GM19025 (cell line): Measurements from ENCODE around the gene VRK2.
"Not testable (repeated sequence)": the region's sequence is repeated elsewhere in the genome, so short reads cannot be mapped to it uniquely, and the experiment has no call there.

Source experiments
- ATAC-seq: cut with Tn5 transposase; IDR thresholded peaks from one replicate; pipeline ENCODE4 v1.9.1; 2021; ENCODE audit warnings: mild to moderate bottlenecking, low read depth, moderate library complexity; ENCODE audit not compliant: unreplicated experiment

VRK2 gene

DNA sequence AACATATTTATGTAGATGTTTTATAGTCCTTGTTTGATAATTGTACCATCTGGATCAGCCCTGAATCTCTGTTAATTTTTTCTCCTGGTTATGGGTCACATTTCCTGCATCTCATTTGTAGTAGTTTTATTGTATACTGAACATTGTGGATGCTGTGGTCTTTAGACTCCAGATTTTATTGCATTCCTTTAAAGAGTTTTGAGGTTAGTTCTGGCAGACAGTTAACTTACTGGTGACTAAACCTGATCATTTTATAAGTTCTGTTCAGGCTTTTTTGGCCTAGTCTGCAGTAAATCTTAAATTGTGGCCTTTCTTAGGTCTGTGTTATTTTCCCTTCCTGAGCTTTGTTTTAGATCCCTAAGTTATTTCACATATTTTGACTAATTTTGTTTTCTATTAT is 110.2 kb downstream of the VRK2 start:
- ATAC-seq = no peak

DNA sequence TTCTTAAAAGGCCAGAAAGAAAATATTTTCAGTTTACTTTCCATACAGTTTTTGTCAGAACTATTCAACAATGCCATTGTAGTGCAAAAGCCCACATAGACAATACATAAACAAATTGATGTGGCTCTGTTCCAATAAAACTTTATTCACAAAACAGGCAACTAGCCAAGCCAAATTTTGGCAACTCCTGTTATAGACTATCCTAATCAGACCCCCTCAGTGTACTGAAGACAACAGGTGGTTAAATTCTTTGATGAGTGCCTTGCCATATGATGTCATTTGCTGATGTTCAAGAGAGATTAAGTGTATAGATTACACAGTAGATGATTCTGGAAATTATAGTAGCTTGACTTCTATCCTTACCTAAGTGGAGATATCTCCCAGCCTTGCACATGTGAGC is 111.1 kb downstream of the VRK2 start:
- no peak for ATAC-seq

DNA sequence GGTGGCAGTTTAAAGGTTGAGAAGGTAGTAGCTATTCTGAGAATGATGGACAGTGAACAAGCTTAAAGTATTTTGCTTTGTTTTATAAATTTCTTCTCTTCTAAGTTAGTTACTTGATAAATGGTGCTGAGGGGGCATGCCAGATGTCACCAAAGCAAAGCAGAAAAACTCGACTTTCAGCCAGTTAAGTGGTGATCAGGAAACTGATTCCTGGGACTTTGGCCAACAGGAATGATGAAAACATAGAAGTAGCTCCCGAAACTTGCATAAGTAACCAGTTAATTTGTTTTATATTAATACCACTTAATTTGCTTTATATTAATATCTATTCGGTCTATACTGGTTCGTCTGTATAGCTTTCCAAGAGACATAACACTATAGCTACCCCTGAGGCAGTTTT is 111.9 kb downstream of the VRK2 start:
- no peak for ATAC-seq

DNA sequence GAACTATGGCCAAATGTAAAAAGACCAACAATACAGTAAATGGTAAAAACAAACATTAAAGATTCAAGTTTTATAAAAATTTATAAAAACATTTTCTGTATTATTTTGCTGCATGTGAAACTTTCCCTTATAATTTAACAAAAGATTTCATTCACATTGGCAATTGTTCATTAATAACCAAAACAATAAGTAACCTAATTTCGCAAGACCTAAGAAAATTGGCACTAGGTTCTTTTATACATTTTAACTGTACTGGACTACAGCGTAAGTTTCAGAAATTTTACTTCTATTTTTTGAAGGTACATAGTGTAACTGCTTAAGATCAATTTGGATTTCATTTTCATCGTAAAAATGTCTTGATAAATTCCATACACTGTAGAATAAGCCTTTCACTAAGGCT is 117.3 kb downstream of the VRK2 start:
- ATAC-seq = no peak

DNA sequence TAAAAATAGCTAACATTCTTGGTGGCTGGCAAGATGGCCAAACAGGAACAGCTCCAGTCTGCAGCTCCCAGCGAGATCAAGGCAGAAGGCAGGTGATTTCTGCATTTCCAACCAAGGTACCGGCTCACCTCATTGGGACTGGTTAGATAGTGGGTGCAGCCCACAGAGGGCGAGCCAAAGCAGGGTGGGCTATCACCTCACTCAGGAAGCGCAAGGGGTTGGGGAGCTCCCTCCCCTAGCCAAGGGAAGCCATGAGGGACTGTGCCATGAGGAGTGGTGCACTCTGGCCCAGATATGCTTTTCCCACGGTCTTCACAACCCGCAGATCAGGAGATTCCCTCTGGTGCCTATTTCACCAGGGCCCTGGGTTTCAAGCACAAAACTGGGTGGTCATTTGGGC is 121.5 kb downstream of the VRK2 start:
- not testable (repeated sequence) for ATAC-seq

DNA sequence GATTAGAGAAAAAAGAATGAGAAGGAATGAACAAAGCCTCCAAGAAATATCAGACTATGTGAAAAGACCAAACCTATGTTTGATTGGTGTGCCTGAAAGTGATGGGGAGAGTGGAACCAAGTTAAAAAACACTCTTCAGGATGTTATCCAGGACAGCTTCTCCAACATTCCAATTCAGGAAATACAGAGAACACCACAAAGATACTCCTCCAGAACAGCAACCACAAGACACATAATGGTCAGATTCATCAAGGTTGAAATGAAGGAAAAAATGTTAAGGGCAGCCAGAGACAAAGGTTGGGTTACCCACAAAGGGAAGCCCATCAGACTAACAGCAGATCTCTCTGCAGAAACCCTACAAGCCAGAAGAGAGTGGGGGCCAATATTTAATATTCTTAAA is 123.2 kb downstream of the VRK2 start:
- ATAC-seq = not testable (repeated sequence)

DNA sequence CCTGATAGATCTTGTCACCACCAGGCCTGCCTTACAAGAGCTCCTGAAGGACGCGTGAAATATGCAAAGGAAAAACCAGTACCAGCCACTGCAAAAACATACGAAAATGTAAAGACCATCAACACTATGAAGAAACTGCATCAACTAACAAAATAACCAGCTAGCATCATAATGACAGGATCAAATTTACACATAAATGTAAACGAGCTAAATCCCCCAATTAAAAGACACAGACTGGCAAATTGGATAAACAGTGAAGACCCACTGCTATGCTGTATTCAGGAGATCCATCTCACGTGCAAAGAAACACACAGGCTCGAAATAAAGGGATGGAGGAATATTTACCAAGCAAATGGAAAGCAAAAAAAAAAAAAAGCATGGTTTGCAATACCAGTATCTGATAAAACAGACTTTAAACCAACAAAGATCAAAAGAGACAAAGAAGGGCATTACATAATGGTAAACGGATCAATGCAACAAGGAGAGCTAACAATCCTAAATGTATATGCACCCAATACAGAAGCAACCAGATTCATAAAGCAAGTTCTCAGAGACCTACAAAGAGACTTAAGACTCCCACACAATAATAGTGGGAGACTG is 123.8 kb downstream of the VRK2 start:
- not testable (repeated sequence) for ATAC-seq

DNA sequence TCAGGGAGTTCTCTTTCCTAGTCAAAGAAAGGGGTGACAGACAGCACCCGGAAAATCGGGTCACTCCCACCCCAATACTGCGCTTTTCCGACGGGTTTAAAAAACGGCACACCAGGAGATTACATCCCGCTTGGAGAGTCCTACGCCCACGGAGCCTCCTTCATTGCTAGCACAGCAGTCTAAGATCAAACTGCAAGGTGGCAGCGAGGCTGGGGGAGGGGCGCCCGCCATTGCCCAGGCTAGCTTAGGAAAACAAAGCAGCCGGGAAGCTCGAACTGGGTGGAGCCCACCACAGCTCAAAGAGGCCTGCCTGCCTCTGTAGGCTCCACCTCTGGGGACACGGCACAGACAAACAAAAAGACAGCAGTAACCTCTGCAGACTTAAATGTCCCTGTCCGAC is 125.2 kb downstream of the VRK2 start:
- ATAC-seq = not testable (repeated sequence)

DNA sequence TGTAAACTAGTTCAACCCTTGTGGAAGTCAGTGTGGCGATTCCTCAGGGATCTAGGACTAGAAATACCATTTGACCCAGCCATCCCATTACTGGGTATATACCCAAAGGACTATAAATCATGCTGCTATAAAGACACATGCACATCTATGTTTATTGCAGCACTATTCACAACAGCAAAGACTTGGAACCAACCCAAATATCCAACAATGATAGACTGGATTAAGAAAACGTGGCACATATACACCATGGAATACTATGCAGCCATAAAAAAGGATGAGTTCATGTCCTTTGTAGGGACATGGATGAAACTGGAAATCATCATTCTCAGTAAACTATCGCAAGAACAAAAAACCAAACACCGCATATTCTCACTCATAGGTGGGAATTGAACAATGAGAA is 130.6 kb downstream of the VRK2 start:
- ATAC-seq = not testable (repeated sequence)

DNA sequence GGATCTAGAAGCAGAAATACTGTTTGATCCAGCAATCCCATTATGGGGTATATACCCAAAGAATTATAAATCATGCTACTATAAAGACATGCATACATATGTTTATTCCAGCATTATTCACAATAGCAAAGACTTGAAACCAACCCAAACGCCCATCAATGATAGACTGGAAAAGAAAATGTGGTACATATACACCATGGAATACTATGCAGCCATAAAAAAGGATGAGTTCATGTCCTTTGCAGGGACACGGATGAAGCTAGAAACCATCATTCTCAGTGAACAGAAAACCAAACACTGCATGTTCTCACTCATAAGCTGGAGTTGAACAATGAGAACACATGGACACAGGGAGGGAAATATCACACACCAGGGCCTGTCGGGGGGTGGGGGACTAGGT is 133.6 kb downstream of the VRK2 start:
- ATAC-seq = not testable (repeated sequence)

DNA sequence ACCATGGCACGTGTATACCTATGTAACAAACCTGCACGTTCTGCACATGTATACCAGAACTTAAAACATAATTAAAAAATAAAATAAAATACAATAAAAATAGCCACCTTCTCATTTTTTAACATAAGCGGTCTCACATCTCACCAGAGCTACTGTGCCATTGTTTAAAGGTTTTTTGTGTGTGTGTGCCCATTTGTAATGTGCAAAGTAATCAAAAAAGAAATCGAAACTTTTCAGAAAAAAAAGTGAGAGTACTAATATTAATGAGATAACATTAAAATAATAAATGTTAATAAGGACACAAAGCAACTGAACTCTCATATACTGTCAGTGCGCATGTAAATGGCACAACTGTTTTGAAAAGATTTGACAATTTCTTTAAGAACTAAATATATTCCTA is 134.0 kb downstream of the VRK2 start:
- no peak for ATAC-seq

DNA sequence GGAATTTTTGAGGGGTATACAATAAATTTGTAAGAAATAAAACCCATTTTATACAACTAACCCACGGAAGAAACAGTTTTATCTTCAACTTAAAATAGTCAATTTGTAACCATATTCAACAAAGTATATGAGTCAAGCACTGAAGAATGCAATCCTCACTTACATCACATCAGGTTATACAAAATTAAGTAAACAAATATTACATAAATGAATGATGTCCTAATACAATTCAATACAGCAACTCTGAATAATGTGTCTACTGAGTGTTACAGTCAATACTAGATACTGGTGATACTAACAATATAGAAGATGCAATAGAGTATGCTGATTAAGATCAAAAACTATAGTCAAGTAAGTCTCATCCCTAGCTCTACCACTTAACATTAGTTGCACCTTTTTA is 135.9 kb downstream of the VRK2 start:
- no peak for ATAC-seq

DNA sequence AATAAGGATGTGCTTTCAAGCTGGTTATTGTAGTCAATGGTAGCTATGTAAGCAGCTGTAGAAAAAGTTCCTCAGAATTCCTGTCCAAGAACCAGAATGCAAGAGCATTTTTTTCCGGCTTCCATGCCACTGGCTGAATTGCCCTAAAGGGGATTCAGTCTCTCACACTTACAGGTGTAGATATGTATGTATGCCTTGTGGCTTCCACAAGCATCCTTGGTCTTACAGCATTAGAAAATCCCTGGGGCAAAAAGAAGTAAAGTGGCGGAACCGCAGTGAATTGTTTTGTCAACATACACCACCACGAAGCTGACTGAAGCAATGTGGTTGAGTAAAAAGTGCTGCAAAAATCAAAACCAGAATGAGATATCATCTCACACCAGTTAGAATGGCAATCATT is 139.9 kb downstream of the VRK2 start:
- no peak for ATAC-seq

DNA sequence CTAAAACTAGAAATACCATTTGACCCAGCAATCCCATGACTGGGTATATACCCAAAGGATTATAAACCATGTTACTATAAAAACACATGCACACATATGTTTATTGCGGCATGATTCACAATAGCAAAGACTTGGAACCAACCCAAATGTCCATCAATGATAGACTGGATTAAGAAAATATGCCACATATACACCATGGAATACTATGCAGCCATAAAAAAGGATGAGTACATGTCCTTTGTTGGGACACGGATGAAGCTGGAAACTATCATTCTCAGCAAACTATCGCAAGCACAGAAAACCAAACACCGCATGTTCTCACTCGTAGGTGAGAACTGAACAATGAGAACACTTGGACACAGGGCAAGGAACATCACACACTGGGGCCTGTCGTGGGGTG is 140.4 kb downstream of the VRK2 start:
- ATAC-seq = not testable (repeated sequence)

DNA sequence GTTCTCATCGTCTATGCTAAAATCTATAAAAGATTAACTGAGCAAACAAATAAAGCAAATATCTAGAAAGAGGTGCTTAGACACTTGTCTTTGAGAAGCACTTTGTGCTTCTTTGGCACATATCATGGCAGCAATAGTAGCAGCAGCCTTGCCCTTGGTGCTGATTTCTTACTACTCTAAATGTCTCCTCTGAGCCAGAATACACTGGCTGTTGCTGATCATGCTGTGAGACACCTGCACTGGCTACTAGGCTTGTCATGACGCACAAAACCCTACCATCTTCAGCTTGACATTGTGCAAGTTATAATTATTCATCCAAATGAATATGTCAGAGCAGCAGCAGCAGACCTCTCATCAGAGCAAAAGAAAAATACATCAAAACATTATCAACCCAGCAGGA is 147.9 kb downstream of the VRK2 start:
- ATAC-seq = no peak

DNA sequence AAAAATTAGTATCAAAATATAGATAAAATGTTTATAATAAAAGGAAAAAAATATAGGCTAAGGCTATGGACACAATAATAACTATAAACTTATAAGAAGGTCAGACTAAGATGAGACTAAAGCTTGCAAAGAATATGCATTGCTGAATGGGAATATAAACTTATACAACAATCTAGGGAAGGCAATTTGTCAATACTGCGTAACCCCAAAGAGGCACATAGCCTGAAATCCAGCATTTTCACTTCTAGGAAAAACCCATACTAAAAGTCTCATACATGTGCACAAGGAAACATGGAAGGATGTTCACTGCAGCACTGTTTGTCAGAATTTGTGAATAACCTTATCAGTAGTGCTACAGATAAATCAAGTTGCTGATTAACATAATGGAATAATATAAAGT is 149.1 kb downstream of the VRK2 start:
- no peak for ATAC-seq

DNA sequence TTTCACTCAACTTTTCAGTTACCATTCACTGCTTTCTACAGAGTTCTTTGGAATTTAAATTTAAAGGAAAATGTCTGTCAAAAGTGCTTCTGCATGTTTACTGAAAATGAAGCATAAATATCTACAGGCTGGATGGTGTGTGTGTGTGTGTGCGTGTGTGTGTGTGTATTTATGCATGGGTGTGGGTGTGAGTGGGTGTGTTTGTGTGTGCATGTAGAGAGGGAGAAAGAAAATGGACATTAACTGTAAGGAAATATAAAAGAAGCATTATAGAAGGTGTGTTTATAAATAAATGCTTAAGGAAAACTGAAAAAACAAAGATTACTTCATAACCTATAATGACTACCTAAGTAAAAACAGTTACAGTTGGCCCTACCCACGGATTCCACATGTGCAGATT is 151.3 kb downstream of the VRK2 start:
- no peak for ATAC-seq

DNA sequence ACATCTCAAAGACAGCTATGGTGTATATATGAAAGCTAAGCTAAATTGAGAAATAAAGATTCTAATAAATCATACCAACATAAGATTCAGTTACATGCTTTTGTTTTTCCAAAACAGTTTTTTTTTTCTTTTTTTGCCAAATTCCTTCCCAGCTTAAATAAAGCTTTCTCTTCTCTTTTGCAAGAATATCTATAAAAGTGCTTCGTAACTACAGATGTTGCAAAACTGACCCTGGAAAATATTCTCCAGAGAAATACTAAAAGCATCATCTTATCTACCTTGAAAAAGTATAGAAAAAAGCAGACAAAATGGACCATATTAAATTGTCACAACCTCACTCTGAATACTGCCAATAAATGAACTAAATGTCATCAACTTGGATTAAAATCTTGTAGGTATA is 155.8 kb downstream of the VRK2 start:
- no peak for ATAC-seq

DNA sequence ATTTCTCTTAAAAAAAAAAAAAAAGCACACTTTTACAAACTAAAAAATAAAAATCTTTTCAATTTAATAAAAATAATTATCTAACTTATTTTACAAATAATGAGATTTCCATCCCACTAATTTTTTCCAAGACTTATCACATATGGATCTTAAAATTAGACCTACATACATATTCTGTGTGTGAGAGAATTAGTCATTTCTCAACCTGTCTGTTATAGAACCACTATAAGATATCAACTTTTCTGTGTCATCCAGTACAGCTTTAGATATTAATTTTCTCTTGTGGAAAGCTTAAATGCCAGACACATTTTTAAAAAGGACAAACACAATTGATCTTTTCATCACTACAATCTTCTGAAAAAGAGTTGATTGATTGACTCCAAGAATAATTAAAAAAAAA is 156.4 kb downstream of the VRK2 start:
- no peak for ATAC-seq

DNA sequence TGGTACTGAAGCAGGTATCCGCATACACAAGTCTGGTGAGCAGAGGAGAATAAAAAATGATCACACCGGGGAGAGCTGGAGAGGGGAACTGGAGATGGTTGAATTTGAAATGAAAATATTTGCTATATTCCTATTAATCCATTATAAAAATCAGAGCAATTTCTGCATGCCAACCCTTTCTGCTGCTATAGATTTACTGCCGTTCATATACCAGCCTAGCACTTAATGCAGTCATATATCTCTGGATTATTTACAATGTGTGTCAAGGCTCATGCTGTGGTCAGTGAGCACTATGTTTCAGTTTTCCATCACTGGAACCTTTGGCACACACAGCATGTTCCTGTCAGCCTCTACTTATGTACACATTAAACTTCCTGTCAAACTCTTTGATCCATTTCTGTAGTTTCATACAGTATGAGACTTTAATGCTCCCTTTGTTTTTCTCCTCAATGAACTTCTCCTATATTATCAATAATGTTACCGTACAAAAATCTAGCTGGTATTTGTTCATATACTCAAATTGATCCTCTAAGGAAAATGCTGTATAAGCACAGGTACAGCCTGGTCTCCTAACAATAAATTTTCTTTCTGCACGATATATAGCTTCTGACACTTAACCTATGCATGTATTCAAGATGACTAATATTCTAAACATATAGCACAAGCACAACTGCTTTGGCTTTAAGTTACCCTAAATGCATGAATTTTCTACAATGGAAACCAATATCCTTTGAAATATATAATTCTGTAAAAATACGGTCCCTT is 157.8 kb downstream of the VRK2 start:
- no peak for ATAC-seq

DNA sequence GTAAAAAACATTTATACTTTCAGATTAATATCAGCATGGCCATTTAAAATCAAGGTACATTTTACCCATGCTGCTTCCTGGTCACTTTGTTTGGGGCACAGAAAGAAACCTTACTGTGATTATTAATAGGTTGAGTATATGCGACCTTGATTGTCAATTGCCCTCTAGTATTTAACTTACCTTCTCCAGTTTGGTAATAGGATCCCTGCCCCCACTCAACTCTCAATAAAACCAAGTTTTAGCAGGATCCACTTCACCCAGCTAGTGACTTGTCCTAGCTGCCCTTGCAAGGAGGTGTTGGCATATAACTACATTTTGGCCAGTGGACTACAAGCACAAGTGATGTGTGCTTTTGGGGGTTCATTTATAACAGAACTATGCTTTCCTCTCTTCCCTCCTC is 160.2 kb downstream of the VRK2 start:
- ATAC-seq = no peak

DNA sequence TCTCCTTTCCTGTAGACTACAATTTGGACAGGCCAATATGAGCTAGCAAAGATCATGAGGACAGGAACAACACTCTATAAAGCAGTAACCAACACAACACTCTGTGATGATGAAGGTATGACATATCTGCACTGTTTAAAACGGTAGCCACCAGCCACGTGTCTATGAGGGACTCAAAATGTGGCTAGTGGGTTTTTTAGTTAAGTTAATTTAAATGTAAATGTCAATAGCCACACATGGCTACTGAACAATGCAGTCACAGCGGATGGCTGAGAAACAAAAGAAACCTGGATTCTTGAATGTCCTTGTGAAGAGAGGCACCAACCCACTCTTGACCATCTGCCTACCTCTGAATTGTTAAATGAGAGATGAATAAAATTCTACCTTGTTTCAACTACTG is 160.6 kb downstream of the VRK2 start:
- no peak for ATAC-seq
